ENCODE results near the gene SERINC5.
"Not testable (repeated sequence)": the region's sequence is repeated elsewhere in the genome, so short reads cannot be mapped to it uniquely, and the experiment has no call there.

Gene SERINC5

DNA sequence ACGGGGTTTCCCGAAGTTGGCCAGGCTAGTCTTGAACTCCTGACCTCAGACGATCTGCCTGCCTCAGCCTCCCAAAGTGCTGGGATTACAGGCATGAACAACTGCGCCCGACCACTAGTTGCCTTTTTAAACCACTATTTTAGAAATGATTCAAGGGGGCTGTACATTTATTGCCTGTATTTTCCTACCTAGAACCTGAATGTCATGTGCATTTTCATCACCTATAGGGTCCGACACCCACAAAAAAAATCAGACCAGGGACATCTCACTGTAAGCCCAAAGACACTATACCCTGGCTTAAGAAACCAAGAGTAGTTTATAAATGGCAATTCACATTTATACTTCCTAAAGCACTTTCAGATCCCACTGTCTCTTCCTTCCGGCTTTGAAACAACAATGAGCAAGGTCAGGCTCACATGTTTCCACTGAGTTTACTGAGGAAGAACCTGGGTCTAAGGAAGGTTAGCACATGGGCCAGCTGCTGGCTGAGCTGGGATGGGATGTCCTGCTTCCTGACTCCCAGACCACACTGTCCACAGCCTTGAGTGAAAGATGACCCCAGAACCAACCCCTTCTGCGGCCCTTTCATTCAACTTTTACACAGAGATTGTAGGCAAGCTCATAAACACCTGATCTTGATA lies 87.3 kb downstream of the SERINC5 start:
- DNase-seq: no peak

DNA sequence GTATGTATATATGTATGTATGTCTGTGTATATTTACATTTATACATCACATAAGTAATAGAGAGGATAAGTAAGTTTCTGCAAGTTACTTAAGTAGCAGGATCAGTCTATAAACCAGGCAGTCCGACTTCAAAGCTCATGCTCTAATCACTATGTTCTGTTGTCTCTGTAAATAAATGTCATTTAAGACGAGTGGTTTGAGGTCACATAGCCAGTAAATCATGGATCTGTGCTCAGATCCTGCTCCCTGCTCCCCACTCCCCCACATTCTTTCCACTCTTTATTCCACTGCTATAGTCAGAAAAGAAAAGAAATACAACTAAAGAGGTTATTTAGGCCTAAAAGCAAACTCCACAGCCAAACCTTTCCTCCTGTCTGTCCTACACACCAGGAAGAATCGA lies 90.4 kb downstream of the SERINC5 start:
- no peak for DNase-seq

DNA sequence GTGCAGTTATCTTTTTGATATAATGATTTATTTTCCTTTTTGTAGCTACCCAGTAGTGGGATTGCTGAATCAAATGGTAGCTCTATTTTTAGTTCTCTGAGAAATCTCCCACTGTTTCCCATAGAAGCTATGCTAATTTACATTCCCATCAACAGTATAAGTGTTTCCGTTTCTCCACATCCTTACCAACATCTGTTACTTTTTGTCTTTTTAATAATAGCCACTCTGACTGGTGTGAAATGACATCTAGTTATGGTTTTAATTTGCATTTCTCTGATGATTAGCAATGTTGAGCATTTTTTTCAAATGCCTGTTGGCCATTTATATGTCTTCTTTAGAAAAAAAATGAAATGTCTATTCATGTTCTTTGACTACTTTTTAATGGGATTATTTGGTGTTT lies 94.7 kb downstream of the SERINC5 start:
- no peak for DNase-seq

DNA sequence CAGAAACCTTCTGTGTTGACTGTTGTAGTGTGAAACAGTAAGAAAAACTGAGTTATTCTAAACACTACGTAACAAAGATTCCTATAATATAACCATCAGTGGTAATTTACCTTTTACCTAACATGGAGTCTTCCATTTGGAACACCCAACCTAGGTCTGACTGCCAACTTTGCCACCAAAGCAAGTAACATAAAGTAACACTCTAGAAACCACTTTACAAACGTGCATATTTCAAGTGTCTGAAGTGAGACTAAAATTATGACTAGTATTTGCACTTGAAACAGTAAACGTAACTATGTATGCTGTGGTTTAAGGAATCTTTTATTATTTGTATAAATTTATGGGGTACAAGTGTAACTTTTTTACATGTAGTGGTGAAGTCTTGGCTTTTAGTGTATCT lies 95.6 kb downstream of the SERINC5 start:
- no peak for DNase-seq

DNA sequence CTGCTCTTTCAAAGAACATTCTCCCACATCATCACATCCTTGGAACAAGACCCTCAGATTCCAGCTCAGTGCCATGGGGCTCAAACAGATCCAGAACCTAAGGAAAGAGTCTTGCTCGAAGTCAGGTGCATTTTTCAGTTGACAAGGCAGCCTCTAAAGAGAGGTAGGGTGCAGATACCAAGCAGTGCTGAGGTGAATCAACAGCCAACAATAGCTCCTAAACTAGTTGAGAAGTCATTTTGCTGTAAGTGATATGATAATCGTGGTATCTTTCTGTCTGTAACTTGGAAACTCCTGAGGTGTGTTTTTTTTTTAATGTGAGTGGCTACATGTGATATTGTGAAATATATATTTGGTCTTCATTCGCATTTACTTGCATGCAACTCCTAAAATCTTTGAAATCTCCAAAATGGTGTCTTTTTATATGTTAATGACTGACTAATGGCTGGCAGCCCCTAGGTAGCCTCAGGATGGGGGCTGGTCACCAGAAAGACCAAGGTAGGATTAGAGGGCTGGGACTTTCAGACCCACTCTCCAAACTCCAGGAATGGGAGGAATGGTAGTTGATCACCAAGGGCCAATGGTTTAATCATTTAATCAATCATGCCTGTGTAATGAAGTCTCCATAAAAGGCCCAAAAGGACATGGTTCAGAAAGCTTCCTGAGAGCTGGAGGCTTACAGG lies 96.6 kb downstream of the SERINC5 start:
- DNase-seq: peak in 1 of 5 experiments; percentile 24

DNA sequence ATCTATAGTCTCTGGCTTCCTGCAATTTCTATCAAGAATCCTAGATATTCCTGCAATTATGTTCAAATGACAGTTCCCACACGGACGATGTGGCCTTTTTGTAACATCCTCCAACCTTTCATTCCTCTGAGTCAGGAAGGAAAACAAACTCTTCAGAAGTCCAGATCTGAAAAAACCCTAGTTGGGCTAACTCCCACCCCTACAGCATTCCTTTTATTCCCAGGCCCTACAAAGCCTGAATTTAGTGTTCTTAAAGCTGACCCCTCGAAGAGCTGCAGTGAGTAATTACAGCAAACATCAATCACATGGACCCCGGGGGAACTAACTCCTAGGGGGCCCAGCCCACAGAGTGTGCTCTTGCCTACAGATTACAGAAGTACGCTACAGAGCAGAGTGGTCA lies 99.7 kb downstream of the SERINC5 start:
- DNase-seq: no peak

DNA sequence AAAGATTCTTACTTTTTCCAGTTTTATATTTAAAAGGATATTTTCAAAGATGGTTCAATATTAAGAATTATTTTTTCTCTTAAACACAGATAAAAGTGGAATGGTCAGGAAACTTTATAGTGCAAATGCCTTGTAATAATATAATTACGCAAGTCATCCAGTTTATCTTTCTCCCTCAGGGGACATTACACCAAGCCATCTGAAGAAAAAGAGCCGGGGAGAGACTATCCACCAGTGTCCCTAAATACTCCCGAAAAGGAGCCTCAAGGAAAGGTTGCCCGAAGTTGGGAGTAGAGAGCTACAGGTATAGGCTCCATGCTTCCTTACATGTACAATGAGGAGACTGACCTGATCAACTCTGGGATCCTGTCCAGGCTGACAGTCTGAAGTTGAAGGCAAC lies 101.1 kb downstream of the SERINC5 start:
- DNase-seq: no peak

DNA sequence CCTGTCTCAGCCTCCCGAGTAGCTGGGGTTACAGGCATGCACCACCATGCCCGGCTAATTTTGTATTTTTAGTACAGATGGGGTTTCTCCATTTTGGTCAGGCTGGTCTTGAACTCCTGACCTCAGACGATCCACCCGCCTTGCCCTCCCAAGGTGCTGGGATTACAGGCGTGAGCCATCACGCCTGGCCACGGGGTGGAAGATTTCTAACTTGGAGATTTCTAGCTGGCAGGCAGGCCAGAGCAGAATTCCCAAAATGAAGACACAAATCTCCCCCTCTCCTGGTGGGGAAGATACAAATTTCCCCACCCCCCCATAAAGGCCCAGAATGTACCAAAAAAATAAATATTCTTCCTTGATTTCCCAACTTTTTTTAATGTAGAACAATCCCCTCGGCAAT lies 101.6 kb downstream of the SERINC5 start:
- DNase-seq: not testable (repeated sequence)

DNA sequence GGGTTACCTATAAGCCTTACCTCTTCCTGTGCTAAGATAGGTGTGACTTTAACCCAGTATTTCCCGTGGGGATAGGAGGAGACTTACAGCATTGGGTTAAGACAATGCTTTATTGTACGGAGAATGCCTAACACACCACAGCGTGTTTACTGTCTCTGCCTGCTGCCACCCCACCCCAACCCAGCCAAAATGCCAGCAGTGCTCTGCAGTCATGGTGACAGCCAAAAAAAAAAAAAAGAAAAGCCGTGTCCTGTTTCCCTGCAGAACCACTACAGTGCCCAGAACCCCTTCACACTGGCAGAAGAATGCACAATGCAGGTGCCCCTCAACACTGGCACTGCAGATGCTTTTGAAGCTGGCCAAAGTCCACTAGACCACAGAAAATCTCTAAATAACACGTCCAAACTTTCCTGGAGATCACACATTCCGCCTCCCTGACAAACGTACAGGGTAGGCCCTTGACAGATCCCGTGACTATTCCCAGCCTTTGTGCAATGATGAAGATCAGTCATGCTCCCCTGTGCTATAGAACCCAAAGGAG lies 102.2 kb downstream of the SERINC5 start:
- peak in 1 of 5 experiments; percentile 62 for DNase-seq

DNA sequence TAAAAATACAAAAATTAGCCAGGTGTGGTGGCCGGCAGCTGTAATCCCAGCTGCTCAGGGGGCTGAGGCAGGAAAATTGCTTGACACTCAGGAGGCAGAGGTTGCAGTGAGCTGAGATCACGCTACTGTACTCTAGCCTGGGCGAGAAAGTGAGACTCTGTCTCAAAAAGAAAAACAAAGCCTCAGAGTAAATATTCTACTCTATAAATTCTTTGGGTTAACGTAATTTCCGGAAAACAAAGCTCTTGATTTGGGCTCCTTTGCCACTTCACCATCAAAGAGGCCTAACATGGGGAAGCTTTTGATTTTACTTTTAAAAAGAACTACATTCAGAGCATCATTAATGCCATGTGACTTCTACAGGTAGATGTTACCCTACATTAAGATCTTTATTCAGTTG lies 103.1 kb downstream of the SERINC5 start:
- peak in 1 of 5 experiments; percentile 62 for DNase-seq

DNA sequence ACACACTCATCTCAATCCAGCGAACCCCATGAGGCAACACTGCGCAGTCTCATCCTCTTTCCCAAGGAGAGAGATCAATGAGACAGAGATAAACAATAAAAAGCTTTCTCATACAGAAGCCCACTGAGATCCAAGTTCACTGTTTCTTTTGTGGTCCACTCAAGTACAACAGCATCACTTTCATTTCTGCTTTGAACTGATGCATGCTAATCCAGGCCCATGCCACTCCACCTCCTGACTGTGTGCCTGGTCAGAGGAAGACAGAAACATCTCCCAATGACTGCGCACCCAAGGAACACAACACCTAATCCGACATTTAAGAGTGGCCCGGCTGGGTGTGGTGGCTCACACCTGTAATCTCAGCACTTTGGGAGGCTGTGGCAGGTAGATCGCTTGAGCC lies 104.0 kb downstream of the SERINC5 start:
- no peak for DNase-seq

DNA sequence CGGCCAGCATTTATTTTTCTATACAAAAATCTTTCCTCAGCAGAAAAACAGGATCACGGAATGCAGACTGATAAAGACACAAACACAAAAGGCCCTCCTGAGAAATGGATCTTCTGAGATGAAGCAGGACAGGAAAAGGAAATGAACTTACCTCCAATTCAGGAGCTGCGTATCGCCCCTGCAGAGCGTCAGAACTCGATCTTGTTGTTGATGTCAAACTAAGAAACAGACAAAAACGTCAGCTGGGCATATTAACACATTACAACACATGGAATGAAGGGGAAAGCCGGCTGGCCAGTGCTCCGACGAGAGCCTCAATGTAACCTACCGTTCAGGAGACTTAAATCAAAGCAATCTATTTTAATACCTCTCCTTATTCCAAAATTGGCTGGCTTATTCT lies 105.1 kb downstream of the SERINC5 start:
- DNase-seq: no peak

DNA sequence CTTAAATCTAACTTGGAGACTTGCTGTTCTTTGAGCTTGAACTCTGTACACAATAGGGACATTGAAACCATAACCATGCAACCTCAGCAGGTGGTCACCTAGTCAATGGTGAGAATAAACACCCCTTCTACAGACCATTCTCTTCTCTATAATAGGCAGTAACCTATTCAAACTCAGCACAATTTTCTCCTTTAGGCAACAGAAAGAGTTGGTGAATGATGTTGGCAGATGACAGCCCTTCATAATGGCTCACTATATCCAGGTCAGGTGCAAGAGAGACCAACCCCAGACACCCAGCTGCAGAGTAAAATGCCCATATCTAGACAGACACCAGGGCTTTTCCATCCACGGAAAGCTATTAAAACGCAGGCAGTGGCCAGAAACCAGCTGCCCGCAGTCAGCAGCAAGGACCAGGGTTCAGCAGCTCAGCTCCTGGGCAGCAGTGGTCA lies 106.7 kb downstream of the SERINC5 start:
- no peak for DNase-seq

DNA sequence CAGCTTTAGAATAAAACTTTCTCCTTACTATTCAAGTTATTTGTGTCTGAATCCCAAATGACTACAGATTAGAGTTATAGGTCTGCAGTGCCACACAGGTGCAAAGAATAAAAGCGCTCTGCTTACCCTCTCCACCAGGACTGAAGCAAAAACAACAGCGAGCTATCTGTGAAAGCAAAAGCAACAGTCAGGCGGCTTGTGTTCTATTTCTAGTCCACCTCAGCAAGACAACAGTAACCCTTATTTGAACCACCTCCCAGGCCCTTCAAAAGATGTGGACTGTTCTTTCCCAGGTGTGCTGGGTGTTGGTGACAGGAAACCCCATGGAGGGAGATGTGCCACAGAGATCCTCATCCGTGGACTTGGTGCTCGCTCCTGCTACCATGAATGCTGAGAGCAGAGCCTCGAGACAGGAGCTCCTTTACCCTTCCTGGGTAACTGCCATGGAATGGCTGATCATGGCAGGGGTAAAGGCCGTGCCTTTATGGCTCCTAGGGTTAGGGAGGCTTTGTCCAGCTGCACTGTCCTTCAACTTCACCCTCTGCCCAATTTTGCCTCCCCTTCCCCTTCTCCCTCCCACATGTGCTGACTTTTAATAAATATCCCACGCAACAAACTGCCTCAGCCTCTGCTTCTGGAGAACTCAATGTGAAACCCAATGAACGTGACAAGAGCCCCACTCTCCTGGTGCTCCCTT lies 108.6 kb downstream of the SERINC5 start:
- no peak for DNase-seq

DNA sequence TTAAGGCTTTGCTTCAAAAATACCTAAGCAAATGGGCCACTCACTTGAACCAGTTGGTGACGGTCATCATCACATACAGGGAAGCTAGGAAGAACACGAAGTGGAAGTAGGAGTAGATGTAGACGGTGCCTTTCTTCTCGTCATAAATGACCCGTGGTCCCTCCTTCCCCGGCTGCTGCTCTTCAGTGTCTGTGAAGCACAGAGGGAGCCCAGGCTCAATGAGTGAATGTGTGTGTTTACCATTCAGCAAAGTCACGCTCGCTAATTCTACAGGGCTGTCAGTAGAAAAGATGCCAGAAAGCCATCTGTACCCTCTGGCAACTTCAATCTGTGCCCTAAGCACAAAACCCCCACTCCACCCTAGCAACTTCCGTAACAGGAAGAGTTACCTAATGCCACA lies 109.8 kb downstream of the SERINC5 start:
- DNase-seq: no peak

DNA sequence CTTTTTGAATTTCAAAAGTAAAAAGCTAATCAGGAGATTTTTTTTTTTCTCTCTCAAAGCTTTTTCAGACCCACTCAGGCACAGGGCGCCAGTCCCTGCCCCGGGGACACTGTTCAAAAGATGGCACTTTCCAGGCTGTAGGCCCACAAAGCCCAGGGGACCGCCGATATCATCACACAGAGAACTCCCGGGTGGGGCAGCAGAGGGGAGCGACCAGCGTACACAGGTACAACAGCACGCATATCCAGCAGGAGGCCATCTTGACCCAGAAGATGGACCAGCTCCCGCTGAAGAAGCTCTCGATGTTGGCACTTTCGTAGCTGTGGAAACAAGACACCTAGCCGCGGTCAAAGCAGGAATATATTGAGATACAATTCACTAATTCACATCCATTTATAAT lies 112.4 kb downstream of the SERINC5 start:
- DNase-seq: no peak

DNA sequence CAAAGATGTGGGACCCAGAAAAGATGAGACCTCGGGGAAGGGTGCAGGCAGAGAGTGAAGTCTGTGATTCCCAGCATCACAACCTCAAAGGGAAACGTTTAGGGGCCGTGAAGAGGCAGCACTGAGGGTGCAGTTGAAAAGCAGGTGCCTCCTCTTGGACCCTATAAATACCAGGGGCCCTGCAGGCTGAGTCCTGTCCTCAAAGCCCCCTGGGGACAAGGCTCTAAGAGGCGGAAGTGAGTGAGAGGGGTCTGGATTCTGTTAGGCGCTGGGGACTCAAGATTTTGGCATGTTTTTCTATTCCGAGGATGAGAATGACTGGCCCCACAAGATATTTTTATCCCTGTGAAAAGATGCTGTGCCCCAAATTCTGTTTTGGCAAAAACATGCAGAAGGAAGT lies 112.9 kb downstream of the SERINC5 start:
- DNase-seq: no peak

DNA sequence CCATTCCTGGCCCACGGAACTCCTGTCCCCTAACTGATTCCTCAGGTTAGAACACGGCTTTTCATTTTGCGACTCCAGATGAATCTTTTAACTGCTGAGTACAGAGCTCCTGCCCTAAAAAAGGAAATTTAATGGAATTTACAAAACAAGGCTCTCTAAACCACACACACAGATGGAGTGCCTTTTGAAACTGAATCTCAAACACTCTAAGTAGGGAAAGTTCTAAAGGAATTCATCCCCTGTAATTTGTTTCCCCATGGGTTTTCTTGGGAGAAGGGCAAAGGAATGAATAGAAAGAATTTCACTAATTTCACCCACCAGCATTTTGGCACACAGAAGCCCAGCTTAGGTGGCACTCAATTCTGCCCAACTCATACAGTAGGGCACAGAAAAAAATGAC lies 114.2 kb downstream of the SERINC5 start:
- DNase-seq: no peak

DNA sequence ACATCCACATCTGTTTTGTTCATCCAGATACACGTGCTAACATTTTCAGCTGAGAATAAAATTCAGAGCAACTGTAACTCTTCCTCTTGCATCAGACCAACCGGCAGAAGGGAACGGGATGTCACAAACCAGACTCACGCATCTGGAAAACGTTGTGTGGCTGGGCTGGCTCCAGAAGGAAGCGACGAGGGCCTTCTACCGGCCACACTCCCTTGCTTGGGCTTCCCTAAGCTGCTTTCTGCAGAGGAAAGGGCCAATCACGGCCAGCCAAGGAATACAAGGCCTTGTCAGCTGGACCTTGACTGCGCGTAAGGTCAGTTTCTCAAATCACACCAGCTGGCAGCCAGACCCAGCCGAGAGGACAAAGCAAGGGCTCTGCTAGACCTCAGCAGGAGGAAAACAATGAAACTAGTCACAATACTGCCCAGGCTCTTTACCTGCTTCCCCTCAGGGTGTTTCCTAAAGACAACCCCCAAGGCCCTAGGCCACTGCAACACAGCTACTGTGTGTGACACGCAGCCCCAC lies 114.6 kb downstream of the SERINC5 start:
- no peak for DNase-seq

DNA sequence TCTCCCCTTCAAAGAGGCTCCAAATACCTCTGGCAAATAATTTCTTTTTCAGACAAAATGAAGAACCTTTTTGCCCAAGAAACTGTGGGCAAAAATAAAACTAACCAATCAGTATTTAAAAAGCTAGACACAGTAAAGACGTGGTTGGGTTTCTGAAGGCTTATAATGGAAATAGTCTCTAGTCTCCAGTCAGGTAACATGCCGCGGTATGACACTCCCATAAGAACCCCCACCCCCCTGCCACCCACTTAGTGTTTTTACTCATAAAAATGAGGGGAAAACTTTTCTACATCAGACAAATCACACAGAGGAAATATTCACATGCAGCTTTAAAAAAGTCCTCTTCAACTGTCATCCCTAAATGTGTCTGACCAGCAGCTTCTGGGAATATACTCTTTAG lies 115.4 kb downstream of the SERINC5 start:
- DNase-seq: peak in 2 of 5 experiments; percentile 46 to 63

DNA sequence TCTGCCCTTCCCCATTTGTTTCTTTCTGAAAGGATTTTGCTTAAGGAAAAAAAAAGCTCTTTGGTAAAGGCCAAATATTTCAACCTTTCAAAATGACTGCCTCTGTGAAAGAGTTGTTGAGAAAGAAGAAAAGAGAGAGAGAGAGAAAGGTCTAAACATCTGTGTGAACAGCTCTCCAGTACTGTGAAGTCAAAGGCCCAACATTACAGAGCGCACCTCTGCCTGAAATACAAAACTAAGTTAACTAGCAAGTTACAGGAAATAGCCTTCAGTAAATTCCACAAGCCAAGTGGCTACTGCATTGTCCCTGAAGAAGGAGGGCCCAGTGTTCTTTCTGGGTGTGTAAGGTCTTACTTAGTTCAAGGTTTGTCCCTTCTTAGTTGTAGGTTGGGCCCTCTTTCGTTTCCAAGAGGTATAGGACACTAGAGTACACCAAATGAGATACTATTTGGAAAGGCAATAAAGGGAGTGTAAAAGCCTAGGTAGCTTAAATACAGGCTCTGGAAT lies 116.3 kb downstream of the SERINC5 start:
- DNase-seq: peak in 1 of 5 experiments; percentile 61

DNA sequence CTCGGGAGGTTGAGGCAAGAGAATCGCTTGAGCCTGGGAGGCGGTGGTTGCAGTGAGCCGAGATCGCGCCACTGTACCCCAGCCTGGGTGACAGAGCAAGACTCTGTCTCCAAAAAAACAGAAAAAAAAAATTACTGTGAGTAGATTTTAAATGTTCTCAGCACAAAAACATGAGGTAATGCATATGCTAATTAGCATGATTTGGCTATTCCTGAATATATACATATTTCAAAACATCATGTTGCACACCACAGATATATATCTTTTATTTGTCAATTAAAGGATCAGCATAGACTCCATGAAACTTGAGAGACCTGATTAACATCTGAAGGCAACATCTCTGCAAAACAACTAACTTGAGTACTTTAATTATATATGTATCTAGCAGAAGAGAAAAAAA lies 117.4 kb downstream of the SERINC5 start:
- no peak for DNase-seq

DNA sequence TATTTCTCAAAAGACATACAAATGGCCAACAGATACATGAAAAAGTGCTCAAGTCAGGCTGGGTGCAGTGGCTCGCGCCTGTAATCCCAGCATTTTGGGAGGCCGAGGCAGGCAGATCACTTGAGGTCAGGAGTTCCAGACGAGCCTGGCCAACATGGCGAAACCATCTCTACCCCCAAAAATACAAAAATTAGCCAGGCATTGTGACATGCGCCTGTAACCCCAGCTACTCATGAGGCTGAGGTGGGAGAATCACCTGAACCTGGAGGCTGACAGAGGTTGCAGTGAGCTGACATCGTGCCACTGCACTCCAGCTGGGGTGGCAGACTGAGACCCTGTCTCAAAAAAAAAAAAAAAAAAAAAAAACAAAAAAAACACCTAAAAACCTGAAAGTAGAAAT lies 119.0 kb downstream of the SERINC5 start:
- peak in 1 of 5 experiments; percentile 67 for DNase-seq
